HG03103 (cell line): ENCODE measurements around the gene MCTP1.
"Not testable (repeated sequence)": the region's sequence is repeated elsewhere in the genome, so short reads cannot be mapped to it uniquely, and the experiment has no call there.

ENCODE experiments used
- ATAC-seq: cut with Tn5 transposase; IDR thresholded peaks from one replicate; pipeline ENCODE4 v1.9.1; 2021; ENCODE audit warnings: low read depth; ENCODE audit not compliant: unreplicated experiment

MCTP1 gene

DNA sequence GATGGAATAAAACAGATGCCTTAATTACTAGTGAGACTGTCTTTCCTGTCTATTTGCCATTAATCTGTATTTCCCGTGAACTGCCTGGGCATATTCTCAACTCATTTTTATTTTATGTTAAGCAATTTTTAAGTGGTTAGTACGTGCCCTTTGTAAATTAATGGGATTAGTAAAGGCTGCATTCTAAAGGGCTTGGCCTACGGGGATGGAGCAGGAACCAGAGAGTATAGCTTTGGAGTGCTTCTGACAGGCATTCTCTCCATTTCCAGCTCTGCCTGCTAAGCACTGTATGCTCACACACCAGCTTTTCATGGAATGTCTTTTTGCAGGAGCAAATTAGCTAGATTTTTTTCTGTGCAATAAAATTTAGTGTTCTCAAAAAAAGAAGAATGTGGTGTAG is 241.2 kb downstream of the MCTP1 start:
- no peak for ATAC-seq

DNA sequence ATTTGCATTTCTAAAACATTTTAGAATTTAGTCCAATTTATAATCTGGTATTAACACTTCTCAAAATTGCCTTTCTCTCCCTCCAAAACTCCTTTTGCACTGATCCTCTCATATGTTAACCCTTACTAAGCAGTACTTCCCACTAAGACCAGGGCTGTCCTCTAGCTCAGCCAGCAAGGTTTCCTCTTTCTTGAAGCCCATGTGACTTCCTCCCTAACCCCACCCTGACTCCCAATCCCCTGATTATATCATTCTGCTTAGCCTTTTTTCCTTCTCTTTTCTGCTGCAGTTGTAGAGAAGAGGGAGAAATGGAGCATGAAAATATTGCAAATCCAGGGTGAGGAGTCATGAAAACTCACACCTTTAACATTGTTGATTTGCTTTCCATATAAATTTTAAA is 241.7 kb downstream of the MCTP1 start:
- no peak for ATAC-seq

DNA sequence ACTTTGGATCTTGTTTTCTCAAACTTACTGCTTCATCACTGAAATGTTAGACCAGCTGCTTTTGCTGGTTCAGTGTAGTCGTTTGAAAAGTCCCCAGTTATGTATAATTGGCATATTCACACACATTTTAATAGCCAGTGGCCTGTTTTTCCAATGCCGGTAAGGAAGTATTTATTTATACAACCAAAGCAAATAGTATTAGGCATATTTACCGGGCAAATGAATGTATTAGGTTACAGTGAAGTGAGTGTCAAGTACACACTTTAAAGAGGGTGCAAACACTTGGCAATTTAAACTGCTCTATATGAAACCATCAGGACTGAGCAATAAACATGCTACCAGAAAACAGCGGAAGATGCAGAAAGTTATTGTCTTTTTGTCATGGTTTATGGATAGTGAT is 242.9 kb downstream of the MCTP1 start:
- no peak for ATAC-seq

DNA sequence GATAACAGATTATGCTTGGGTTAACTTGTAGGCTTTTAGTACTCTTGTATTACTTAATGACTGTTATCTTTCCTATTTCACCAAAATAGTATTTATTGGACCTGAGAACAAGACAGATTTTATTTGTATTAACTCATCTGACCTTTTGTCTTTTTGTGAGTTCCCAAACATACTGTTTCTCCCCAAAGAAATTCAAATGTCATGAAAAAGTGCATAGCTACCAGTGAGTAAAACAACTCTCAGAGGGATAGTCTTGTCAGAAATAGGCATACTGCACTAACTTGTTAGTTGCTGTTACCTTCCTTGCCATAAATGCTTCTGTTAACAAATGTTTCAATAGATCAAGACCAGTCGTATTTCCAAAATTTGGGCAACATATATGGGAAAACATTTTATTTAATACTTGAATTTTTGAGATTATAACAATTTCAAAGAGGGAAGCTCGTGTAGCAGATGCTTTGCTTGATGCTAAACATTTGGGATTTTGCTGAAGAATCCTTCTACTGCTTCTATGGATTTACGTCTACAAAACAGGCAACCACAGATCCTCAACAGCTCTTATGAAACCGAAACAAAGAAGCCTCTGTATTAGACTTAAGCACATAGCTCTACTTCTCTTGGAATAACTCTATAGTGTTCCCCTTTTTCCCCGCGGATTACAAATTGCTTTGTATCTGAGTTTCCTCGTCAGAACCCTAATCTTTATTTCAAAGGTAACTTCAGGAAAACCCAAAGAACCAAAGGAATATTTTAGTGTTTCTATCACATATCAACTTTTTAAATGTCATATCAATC is 248.8 kb downstream of the MCTP1 start:
- ATAC-seq, result no peak

DNA sequence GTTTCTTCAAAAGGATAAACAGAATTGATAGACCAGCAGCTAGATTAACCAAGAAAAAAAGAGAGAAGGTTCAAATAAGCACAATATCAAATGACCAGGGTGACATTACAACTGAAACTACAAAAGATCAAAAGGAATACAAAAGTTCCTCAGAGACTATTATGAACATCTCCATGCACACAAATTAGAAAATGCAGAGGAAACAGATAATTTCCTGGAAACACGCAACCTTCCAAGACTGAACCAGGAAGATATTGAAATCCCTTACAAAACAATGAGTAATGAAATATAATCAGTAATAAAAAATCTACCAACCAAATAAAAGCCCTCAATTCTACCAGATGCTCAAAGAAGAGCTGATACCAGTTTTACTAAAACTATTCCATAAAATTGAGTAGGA is 252.1 kb downstream of the MCTP1 start:
- no peak for ATAC-seq

DNA sequence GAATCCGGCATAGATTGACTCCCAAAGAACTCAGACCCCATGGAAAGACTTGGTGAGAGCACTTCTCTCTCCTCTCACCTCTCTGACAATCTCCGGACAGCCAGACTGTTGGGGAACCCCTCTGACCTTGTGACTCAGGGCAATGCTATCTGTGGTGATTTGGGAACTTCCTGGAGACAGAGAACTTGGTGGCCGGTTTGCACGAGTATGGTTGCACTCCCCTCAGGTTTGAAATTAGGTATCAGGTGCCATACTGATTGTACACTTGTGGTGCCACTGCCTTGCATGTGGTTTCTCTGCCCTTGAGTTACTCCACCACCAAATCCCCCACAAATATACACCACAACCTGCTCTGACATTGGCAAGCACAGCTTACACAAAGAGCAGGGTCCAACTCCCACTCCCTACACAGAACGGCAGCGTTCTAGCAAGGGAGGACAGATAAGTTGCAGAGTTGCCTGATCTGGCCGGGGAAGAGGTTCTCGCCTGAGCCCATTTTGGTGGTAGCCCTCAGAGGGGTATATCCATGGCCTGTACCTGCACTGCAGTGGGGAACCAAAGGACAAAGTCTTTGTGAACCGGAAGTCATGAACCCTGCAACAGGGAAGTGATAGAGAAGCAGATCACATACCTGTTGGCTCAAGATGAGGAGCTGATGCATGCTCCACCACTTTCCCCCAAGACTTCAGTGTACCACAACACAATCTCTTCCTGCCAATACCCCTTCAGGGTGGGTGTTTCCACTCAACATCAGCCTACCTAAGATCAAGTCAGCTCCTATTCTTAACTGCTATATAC is 255.1 kb downstream of the MCTP1 start:
- ATAC-seq, result no peak

DNA sequence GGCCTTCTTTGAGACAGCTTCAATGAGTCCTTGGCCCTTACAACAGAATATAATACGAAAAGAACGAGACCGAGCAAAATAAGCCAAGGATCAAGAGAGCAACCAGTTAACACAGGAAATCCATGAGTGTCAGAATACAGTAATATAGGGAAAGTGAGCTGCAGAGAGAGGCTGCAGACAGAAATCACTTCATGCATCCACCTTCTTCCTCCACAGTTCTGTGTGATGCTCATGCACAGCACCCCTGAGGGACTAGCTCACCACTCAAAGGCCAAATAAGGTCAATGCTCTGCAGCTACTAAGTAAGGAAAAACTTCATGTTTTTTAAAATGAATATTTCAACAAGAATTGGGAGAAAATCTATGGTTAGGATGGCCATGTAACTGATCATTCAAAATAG is 257.1 kb downstream of the MCTP1 start:
- no peak for ATAC-seq

DNA sequence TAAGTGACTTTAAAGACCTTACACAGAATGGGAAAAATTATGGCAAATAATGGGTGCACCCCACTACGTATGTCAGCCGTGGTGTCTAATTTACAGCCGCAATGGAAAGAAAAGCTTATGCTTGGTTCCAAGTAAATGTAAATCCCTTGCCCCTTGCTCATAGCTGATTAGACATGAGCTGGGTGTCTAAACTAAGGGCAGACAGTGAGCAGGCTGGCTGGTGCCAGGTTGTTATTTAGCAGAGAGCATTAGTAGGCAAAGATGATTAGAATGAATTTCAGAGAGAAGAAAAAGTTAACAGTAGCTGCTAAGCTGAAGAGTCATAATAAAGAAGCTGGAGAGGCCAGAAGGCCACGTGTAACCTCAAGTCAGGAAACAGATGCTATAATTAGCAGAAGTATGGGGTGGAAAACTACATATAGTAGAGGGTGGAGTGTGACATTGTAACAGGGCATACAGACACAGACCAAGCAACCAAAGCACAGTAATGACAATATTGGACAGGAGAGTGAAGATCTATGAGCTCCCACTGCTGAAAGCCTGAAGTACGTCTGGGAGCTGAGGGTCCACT is 257.7 kb downstream of the MCTP1 start:
- ATAC-seq, result no peak

DNA sequence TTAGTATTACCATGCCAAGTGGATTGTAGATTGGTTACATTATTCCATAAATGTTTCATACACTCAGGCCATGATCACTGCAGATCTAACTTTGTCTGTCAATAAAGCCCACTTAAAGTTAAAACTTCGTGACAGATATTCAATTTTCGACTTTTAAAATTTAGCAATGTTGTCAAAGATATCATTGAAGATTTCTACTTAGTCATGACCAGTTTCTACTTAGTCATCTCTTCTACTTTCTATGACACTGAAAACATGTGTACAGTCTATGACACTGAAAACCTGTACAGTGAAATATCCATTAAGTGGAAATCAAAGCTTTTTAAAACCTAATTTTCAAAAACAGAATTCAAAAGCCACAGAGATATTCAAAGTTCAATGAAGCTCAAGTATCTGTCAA is 258.2 kb downstream of the MCTP1 start:
- no peak for ATAC-seq

DNA sequence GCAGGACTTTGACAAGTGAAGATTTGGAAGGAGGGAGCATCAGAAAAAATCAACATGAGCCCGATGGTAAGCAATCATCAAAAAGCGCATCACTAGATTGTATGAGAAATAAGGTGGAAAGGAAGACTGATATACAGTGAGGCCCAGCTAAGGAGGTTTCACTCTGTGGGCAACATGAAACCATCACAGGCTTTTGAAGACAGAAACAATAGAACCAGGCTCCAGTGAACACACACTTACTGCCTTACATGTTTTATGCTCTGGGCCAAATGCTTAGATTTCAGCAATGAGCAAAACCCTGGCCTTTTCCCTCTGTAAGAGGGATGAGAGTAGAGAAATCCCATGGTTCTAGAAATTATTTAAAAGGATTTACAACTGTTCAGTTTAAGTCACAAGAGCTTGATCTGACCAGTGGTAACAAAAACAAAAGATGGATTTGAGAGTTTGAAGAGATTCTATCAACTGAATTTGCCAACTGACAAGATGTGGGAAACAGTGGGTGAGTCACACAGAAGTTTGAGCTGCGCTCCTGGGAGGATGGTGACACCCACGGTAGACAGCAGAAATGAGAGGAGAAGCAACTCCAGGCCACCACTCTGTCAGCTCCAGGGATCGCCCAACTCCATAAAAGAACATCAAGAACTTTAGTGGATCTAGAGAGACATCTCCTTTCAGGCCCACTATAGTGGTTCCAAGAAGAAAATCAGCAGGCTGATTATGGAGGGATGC is 261.8 kb downstream of the MCTP1 start:
- ATAC-seq, result no peak

DNA sequence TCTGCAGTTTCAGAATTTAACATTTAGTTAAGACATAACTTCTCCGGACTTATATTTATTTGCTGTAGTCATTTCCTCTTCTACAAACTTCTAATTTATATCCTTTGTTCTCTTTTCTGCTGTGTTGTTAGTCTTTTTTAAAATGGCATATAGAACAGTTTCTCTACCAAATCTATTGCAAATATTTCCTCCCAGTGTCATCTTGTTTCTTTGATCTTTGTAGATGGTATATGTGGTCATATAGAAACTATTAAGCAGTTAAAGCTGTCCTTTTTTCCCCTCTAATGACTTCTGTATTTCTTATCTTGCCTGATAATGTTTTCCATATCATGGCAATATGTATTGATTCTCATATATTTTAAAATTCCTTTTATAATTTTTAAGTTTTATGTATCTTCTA is 264.5 kb downstream of the MCTP1 start:
- no peak for ATAC-seq

DNA sequence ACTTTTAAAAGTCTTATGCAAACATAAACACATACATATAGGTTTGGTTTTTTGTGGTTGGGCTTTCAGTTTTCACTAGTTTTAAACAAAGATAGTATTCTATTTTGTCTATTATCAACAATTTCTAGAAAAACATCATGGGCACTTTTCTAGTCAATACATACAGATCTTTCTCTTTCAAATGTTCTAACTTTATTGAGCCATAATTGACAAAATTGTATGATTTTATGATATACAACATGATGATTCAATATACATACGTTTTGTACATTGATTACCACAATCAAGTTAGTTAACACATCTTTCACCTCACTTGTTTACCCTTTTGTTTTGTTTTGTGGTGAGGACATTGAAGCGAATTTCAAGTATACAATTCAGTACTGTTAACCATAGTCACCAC is 265.9 kb downstream of the MCTP1 start:
- ATAC-seq, result no peak

DNA sequence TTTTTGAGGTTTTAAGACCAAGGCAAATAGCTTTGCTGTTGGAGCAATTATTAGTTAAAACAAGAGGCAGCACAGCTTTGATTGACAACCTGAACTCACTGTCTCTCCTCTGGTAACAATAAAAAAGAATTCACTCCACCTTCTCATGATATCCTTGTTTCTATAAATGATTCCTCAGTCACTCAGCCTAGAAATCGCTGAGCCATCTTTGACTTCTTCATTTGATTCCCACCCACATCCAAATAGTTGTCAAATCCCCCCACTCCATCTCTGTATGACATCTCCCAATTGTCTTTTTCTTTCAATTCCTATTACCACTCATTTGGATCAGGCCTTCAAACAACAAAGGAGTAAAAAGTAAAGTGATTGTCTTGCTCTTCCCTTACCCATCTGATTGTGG is 266.4 kb downstream of the MCTP1 start:
- ATAC-seq, result no peak

DNA sequence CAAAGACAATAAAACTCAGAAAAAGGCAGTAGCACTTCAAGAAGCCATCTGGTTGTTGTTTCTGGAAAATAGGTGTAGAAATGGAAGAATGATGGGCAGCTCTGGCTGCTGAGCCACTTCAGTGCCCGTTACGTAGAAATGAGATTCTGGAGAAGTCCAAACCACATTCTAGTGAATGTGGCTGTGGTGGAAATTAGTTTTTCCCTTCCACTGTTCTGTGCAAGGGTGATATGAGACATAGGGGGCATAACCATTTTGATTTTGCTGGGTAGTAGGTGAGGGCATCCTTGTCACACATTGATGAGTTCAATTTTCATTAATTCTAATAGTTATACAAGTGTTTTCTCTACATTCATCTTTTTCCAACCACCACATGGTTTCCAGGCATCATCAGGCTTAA is 275.1 kb downstream of the MCTP1 start:
- no peak for ATAC-seq

DNA sequence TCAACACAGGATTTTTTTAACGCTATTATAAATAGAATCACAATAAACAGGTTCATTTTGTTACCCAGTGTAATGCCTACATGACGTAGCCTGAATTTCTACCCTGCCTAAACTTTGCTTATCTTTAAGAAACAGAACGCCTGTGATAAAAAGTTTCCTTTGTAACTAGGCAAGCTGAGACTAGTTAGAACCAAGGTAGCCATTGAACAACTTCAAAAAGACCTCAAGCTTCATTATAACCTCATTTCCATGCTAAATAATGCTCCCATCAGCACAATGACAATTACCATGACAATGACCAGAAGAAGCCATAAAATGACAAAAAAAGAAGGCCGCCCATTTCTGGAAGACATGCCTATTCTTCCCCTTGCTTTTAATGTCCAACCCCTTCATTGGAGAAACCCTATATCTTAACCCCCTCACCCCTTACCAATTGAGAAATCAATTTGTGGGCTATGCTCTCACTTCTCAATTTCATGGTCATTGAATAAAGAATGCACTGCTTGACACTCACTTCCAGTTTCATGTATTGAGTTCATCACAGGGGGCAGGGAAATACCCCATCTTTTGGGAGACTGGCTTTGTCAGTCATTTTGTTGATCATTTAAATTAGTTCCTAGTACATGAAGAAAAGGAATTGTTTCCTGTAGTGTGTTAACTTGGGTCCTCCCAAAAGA is 276.8 kb downstream of the MCTP1 start:
- no peak for ATAC-seq

DNA sequence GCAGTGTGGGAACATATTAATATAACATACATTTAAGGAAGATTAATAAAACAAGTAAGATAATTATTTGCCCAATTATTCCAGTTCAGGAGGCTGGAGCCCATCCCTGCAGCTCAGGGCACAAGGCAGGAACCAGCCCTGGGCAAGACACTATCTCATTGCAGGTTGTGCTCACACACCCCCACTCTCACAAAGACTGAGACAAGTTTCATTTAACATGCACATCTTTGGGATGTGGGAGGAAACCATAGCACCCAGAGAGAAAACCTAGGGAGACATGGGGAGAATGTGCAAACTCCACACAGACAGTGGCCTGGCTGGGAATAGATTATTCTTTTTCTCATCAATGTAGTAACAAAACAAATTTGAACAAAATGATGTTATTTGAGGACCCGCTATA is 279.1 kb downstream of the MCTP1 start:
- ATAC-seq, result no peak

DNA sequence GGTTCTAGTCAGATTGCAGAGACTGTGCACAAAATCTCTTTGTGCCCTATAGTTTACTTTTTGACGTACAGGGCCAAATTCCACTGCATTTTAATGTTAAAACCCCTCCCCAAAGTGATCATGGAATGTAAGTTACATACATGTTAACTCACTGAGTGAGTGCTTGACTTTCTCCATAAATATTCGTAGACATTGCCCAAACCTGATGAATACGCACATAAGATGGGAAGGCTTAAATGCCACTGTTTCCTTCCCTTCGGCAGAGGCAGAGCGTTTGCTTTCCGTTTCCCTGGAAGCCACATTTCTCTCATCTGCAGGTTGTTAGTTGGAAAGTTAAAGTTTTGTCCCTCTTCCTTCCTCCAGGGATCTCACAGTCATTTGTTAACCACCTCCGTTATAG is 286.2 kb downstream of the MCTP1 start:
- ATAC-seq, result no peak

DNA sequence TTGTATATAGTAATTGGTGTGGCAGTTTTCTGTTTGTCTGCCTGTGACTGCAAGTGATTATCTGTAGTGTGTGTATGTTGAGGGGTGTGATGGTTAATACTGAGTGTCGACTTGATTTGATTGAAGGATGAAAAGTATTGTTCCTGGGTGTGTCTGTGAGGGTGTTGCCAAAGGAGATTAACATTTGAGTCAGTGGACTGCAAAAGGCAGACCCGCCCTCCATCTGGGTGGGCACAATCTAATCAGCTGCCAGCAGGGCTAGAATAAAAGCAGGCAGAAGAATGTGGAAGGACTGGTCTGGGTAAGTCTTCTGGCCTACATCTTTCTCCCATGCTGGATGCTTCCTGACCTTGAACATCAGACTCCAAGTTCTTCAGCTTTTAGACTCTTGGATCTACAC is 290.4 kb downstream of the MCTP1 start:
- not testable (repeated sequence) for ATAC-seq

DNA sequence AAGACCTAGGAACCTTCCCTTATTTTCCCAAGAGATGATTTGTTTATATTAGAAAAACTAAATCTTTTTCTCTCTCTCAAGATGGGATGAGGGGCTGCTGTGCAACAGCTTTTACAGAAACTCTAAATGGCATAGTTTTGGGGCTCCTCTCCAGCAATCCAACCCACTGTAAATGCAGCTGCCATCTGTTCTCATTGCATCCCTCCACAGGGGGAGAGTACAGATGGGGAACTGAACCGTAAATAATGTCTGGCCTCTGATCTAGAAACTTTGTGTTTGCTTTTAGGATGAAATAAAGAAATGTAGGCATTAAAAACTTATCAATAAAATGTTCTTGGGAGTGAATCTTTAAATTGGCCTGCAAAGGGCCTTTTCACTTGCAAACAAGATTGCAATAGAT is 291.4 kb downstream of the MCTP1 start:
- ATAC-seq, result no peak

DNA sequence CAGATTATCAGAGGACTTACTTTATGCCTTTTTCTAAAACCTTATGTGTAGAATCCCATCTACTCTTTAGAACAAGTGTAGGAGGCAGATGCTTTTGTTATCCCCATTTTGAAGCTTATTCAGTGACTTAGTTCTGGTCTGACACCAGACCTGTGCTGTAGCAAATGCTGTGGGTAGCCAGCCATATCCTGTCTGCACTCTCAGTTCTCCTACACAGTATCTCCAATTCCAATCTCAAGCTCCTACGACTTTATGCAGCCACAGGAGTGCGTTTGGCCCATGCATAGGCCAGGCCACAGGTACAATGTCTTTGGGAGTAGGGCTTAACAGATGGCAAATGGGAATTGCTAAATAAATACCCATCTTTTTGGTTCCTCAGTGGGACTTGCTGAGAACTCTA is 292.6 kb downstream of the MCTP1 start:
- no peak for ATAC-seq
